ENCODE results near the gene RPS6KA5. TPM values are rescaled to one million over a fixed set of nuclear protein-coding genes. Genes with fewer than 3 reads are reported as not detected.

The RPS6KA5 gene
- total RNA-seq, 1 donor from 2014 or later = 12.8 TPM

- no peak overlapping the region for H3K4me3 Mint-ChIP-seq
- no peaks in the 10 kb centered on the region for H3K27me3 Mint-ChIP-seq (ENCODE audit: low read depth)
Observed at GRCh38 chr14:91021115-91021514, 39.3 kb downstream of the RPS6KA5 start.

DNA sequence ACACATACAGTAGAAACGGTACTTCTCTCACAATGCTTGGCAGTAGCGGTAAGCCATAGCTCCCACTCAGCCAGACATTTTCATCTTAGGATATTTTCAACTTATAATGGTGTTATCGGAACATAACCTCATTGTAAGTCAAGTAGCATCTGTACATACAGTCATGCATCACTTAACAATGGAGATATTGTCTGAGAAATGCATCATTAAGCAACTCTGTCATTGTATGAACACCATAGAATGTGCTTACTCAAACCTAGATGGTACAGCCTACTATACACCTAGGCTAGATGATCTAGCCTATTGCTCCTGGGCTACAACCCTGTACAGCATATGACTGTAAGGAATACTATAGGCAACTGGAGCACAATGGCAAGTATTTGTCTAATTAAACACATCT lies 40.8 kb downstream of the RPS6KA5 start:
- TF ChIP-seq CTCF (IDR thresholded peaks at IDR 0.05; ENCODE audit: unreplicated experiment) = no peak
- no peak overlapping the region for H3K27ac Mint-ChIP-seq
- no peaks in the 10 kb centered on the region for H3K4me1 Mint-ChIP-seq
- H3K36me3 Mint-ChIP-seq = no peaks in the 10 kb centered on the region
- DNase-seq (ENCODE audit: low spot score in 2 of 2, unreplicated experiment in 2 of 2) = no peak
- no peak overlapping the region for H3K4me3 Mint-ChIP-seq
- no peaks in the 10 kb centered on the region for H3K9me3 Mint-ChIP-seq
- H3K27me3 Mint-ChIP-seq (ENCODE audit: low read depth) = no peaks in the 10 kb centered on the region

More at GRCh38 chr14:91021115-91021514, 39.3 kb downstream of the RPS6KA5 start:
- DNase-seq (ENCODE audit: low spot score in 2 of 2, unreplicated experiment in 2 of 2) = no peak
- TF ChIP-seq CTCF (IDR thresholded peaks at IDR 0.05; ENCODE audit: unreplicated experiment) = no peak
- H3K4me1 Mint-ChIP-seq = no peaks in the 10 kb centered on the region
- H3K27ac Mint-ChIP-seq = no peak overlapping the region
- no peaks in the 10 kb centered on the region for H3K36me3 Mint-ChIP-seq
- H3K9me3 Mint-ChIP-seq = no peaks in the 10 kb centered on the region

DNA sequence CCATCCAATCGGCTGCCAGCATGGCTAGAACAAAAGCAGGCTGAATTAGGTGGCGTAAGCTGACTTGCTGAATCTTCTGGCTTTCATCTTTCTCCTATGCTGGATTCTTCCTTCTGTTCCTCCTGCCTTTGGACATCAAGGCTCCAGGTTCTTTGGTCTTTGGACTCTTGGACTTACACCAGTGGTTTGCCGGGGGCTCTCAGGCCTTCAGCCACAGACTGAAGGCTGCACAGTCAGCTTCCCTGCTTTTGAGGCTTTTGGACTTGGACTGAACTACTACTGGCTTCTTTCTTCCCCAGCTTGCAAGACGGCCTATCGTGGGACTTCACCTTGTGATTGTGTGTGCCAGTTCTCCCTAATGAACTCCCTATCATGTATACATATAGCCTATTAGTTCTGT lies 42.0 kb downstream of the RPS6KA5 start:
- Mint-ChIP-seq H3K4me1 (no peaks in the 10 kb centered on the region), H3K27me3 (ENCODE audit: low read depth) (no peaks in the 10 kb centered on the region), H3K4me3 (no peak overlapping the region), H3K9me3 (no peaks in the 10 kb centered on the region), H3K36me3 (no peaks in the 10 kb centered on the region), H3K27ac (no peak overlapping the region)
- DNase-seq (ENCODE audit: low spot score in 2 of 2, unreplicated experiment in 2 of 2) = no peak
- TF ChIP-seq CTCF (IDR thresholded peaks at IDR 0.05; ENCODE audit: unreplicated experiment) = no peak

- Mint-ChIP-seq H3K4me3 (no peak overlapping the region), H3K4me1 (no peaks in the 10 kb centered on the region), H3K36me3 (no peaks in the 10 kb centered on the region), H3K9me3 (no peaks in the 10 kb centered on the region), H3K27ac (no peak overlapping the region), H3K27me3 (ENCODE audit: low read depth) (no peaks in the 10 kb centered on the region)
- TF ChIP-seq CTCF (IDR thresholded peaks at IDR 0.05; ENCODE audit: unreplicated experiment) = no peak
- DNase-seq (ENCODE audit: low spot score in 2 of 2, unreplicated experiment in 2 of 2) = no peak
Observed at GRCh38 chr14:91016800-91017410, 43.5 kb downstream of the RPS6KA5 start.

- no peaks in the 10 kb centered on the region for H3K9me3 Mint-ChIP-seq
- no peaks in the 10 kb centered on the region for H3K27me3 Mint-ChIP-seq (ENCODE audit: low read depth)
- no peak for TF ChIP-seq CTCF (IDR thresholded peaks at IDR 0.05; ENCODE audit: unreplicated experiment)
- no peak overlapping the region for H3K27ac Mint-ChIP-seq
- no peaks in the 10 kb centered on the region for H3K4me1 Mint-ChIP-seq
- H3K36me3 Mint-ChIP-seq = no peaks in the 10 kb centered on the region
- no peak for DNase-seq (ENCODE audit: low spot score in 2 of 2, unreplicated experiment in 2 of 2)
- H3K4me3 Mint-ChIP-seq = no peak overlapping the region
Observed at GRCh38 chr14:91015435-91015834, 45.0 kb downstream of the RPS6KA5 start.

- Mint-ChIP-seq H3K27me3 (ENCODE audit: low read depth) (no peaks in the 10 kb centered on the region), H3K27ac (no peak overlapping the region), H3K4me3 (no peak overlapping the region), H3K4me1 (peaks cover 5% of the 10 kb centered on the region), H3K36me3 (no peaks in the 10 kb centered on the region), H3K9me3 (no peaks in the 10 kb centered on the region)
- no peak for DNase-seq (ENCODE audit: low spot score in 2 of 2, unreplicated experiment in 2 of 2)
- no peak for TF ChIP-seq CTCF (IDR thresholded peaks at IDR 0.05; ENCODE audit: unreplicated experiment)
Observed at GRCh38 chr14:91012045-91012444, 48.4 kb downstream of the RPS6KA5 start.
